Medulla oblongata (tissue), 1 donor: ENCODE results near the gene ARL6IP4.
A peak's percentile ranks its signal among the peaks of the same experiment; 100 is the strongest.

Experiments used
- DNase-seq: peaks from one replicate; pipeline ENCODE4 v3.0.0-alpha.2; 2015; ENCODE audit errors: extremely low spot score

Gene ARL6IP4

DNA sequence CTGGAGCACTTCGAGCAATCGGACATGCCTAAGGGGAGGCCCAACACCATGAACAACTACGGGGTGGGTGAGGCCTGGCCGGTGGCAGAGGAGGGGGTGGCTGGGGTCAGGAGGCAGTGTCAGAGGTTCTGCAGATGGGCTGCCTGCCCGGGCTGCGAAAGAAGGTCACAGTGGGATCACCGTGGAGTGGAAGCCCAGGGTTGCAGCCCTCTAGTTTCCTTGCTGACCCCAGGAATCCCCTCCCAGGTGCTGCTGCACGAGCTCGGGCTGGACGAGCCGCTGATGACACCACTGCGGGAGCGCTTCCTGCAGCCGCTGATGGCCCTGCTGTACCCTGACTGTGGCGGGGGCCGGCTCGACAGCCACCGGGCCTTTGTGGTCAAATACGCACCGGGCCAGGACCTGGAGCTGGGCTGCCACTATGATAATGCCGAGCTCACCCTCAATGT, 1.9 kb upstream of the ARL6IP4 start:
- no peak for DNase-seq

DNA sequence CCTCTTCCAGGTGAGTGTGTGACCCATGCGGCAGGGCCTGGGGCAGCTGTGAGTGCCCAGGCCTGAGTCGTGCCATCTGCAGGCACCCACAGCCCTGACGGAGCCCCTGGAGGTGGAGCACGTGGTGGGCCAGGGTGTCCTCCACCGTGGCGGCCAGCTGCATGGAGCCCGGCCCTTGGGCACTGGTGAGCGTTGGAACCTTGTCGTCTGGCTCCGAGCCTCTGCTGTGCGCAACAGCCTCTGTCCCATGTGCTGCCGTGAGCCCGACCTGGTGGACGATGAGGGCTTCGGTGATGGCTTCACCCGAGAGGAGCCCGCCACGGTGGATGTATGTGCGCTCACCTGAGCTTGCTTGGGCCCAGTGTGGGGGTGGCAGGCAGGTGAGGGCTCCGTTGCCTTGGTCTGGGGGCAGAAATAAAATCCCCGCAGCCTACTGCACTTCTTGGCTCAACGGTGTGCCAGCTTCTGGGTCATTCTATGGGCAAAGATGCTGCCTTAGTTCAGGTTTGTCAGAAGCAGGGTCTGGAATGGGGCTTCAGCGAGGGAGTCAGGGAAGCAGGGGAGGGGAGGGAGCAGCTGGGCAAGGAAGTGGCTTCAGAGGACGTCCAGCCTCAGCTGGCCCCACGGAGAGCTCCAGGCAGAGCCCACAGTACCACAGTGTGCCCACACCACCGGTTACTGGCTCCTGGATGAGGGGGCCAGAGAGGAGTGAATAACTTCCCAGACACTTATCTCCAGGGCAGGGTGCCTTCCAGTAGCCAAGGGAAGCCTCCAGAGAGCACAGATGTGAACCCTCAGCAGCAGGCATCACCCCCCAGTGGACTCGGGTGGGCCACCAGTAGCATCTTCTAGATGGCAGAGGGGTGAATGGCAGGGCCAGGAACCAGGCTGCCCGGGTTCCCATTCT, 1.2 kb upstream of the ARL6IP4 start:
- DNase-seq, result no peak

DNA sequence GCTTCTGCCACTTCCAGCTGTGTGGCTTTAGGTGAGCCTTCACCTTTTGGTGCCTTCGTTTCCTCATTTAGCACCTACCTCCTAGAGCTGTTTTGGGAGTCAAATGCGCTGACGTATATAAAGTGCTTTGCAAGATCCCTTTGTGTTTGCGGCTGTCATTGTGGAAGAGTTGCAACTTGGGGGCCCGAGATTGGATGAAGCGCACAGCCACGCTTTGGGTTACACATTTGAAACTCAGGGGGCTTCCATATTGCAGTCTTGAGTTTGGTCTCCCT, 636 bp upstream of the ARL6IP4 start:
- DNase-seq, result no peak

DNA sequence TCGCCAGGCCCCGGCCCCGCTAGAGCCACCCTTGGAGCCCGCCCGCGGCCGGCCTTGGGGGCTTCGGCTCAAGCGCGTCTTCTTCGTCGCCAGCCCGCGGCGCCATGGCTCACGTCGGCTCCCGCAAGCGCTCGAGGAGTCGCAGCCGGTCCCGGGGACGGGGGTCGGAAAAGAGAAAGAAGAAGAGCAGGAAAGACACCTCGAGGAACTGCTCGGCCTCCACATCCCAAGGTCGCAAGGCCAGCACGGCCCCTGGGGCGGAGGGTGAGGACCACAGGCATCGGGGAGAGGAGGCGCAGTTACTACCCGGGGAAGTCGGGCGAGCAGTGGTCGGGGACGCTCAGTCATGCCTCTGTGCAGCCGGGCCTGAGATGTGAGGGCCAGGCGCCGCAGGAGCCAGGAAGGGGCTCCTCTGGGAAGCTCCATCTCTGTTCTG, 573 bp downstream of the ARL6IP4 start:
- DNase-seq, result no peak

DNA sequence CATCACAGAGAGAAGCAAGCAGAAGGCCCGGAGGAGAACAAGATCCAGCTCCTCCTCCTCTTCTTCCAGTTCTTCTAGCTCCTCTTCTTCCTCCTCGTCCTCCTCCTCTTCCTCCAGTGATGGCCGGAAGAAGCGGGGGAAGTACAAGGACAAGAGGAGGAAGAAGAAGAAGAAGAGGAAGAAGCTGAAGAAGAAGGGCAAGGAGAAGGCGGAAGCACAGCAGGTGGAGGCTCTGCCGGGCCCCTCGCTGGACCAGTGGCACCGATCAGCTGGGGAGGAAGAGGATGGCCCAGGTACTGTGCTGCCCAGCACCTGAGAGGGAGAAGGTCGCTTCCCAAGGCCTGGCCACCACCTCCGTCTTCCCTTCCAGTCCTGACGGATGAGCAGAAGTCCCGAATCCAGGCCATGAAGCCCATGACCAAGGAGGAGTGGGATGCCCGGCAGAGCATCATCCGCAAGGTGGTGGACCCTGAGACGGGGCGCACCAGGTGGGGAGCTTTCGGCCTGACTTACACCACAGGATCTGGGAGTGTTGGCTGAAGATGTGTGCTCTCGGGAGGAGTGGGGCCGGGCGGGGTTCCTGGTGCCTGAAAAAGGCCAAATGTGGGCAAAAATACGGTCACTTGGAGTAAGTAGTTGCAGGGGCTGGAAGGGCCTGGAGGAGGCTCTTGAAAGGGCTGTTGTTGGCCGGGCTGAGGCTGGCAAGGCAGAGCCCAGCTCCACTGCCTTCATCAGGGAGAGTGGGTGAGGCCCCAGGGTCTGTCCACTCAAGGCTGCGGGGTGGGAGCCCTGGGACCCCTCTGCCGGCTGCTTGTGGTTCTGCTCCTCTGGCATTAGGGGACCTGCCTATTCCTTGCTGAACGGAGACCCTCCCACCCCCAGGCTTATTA, 1.4 kb downstream of the ARL6IP4 start:
- DNase-seq, result no peak

DNA sequence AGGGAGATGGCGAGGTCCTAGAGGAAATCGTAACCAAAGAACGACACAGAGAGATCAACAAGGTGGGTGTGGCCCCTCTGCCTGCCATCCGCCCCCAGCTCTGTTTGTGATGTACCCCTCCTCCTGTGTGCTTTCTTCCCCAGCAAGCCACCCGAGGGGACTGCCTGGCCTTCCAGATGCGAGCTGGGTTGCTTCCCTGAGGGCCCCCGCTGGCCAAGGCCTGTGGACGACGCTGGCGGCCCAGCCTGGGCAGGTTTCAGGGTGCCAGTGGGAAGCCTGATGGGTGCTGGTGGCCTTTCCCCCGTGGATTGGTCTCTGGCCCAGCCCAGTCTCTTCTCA, 2.0 kb downstream of the ARL6IP4 start:
- DNase-seq, result no peak

DNA sequence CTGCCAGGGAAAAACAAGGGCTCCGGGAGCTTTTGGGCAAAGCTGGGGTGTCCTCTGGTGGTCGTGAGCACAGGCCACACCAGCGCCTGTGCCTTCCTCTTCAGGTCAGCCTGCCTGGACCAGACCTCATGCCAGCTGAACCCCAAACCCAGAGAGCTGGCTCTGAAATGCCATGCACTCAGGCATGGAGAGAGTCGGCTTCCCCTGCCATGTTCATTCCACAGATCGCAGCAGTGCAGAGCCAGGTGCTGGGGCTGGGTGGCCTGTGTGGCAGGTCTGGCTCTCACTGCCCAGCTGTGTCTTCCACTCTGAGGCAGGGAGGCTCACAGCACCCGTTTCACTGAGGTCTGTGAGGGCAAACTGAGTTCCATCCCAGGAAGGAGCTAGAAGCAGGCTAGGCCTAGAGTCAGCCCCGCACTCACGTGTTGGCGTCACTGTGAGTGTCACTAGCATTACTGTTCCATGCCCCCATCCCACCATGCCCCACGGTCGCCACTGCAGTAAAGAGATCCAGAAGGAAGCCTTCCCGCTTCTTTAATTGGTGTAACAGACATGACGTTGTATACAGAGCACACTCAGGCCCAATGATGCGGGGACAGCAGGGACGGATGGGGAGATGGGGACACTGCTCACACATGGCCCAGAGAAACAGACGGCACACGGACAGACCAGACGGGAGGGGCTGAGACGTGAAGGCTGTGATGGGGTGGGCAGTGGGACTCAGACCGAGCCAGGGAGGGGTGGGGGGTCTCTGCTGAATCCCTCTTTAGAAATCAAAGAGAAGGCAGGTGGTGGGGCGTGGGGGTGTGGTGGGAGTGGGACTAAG, 2.7 kb downstream of the ARL6IP4 start:
- no peak for DNase-seq

DNA sequence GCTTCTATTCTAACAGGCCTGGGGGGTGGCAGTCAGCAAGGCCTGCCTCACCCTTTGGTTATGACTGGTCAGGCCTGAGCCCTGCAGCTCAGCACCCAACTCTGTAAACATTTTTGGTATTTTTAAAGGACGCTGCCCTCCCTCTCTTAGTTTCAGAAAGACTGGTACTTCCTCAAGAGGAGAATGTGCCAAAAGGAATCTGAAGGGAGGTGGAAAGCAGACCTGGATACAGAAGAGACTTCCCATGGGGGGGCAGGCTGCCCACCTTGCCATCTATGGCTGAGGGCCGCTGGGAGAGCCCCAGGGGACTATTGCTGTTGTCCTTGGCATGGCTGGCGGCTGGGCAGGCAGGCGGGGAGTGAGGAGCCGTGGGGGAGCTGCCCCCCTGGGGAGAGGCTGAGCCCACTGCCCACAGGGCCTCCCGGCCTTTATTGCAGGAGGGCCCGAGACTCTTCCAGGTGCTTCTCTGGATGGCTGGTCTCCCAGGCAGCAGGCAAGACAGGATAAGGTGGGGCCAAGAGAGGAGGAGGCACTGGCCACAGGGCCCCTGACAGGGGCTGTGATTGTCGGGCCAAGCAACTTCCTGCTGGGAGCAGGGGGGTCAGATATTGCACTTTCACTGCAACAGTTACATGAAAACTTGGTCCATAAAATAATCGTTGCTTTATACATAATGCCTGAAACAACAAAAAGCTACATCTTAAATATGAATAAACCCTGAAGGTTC, 3.5 kb downstream of the ARL6IP4 start:
- no peak for DNase-seq

DNA sequence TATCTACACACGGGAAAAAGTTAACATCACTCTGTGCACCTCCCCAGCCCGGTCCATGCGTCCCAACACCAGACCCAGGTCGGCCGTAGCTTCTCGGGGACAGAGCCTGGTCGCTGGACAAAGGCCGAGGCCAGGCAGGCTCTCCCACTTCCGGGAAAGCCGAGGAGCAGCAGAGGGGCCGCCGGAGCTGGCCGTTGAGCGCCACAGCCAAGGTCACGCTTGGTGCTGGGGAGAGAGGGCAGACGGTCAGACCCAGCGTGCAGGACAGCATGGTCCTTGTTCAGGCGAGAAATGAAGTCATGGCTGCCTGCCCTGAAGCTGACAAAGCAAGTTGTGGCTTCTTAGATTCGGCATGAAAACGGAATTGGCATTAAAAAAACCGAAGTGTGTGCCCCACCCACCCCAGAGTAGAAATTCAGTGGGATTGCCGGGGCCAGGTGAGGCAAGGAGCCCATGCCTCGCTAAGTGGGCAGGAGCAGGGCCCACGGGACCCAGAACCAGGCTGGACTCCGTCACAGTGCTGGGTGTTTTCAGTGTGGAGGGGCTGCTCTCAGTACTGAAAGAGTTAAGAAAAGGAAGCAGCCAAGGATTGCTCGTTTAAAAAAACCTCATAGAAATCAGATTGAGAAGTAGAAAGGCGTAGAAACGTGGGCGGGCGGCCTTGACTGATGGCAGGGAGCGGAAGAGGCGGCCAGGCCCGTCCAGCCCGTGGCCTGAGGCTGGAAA, 4.3 kb downstream of the ARL6IP4 start:
- peak; percentile 57 for DNase-seq

DNA sequence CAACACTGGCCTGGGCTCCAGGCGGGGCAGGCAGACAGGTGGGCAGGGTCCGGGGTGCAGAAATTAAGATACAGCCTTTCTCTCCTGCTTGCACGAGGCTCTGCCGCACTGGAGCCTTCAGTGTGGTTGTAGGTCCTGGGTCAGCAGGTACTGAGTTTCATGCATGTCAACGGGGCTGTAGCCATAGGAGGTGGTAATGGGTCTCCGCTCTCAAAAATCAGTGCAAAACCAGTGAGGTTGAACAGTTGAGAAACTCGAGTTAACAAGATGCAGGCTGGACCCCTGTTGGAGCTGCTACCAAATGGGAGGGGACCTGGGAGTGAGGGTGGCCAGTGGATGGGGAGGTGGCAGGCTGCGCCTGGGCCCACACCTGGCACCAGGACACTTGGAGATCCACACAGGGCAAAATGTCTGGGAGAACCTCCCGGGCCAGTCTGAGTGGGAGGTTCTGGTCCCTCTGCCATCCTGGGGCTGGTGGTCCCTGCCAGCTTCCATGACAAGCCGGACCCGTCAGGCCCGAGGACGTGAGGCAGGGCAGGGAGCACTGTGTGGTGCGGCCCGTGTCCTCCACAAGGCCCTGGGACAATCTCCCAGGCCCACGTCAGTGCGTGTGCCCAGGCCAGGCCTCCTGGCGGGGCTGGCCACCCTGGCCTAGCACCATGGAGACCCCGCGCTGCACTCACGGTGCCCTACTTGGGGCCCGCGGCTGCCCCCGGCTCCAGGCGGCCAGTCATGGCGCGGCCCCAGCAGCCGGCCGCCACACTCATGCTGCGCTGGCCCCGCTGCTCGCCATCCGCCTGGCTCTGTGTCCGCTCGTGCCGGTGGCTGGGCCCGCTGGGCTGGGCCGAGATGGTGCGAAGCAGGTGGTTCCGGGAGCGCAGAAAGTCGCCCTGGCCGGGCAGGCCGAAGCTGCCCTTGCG, 5.1 kb downstream of the ARL6IP4 start:
- DNase-seq, result no peak

DNA sequence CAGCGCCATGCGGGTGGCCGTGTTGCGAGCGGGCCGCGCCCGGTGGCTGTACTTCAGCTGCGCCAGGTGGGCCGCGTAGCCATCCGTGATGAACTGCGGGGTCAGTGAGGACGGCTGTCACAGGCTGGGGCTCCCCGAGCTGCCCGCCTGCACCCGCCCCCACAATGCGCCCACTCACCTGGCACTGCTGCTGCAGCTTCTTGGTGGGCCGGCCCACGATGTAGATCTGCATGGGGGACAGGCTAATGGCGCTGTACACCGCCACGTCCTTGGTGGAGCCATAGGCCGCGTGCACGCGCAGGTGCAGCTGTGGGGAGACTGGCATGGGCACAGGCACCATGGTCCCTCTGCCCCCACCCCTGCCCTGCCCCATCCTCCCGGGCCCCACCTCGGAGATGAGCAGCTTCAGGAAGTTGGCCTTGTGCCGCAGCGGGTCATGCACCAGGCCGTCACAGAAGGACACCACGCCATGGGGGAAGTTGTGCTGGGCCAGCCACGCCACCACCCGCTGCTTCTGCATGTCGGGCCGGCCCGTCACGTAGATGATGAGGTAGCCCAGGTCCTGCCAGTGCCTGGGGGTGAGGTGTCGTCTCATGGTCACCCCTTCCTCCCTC, 5.9 kb downstream of the ARL6IP4 start:
- no peak for DNase-seq

DNA sequence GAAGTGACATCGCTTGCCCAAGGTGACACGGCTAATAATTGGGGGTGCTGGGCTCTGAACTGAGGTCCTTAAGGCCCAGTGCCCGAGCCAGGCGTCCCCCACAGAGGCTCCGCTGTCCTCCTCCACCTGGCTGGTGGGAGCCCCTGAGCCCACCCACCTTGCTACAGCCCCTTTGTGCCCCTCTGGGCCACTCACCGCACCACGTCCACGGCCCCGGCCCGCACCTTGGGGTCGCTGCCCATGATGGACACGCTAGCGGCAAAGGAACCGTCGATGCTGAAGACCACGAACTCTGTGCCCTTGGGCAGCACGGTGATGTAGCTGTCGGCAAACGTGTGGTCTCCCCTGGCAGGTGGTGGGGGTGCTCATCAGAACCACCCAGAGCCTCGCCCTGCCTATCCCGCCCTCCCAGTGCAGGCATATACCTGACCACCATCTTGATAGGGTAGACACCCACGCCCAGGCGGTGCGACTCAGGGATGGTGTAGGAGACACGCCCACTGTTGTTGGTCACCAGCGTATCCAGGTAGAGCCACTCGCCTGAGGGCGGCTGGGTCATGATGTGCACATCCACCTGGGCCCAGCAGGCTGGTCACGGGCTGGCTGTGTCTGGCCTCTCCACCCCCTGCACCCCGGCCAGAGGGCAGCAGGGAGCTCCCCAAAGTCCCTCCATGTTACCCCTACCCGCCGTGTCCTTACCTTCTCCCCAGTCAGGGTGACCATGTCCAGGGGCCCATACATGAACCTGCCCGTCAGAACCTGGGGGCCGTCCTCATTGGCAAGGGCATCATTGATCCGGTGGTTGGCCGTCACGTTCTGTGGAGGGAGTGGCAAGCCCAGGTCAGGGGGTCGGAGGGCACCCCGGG, 6.8 kb downstream of the ARL6IP4 start:
- no peak for DNase-seq

DNA sequence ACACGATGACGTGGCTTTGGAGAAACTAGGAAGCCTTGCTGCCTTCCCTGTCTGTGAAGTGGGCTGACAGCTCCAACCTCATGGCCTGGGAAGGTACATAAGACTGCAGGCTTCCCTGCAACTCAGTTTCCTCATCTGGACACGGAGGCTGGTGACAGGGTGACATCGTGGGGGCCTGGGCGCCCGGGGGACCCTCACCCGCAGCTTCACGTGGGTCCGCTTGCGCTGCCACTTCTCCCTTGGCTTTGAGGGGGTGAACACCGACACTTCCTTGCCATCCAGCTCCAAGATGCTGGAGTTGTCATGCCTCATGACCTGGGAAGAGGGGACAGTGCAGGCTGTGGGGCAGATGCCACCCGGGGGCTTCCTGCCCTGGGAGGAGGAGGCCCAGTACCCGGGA, 7.6 kb downstream of the ARL6IP4 start:
- no peak for DNase-seq

DNA sequence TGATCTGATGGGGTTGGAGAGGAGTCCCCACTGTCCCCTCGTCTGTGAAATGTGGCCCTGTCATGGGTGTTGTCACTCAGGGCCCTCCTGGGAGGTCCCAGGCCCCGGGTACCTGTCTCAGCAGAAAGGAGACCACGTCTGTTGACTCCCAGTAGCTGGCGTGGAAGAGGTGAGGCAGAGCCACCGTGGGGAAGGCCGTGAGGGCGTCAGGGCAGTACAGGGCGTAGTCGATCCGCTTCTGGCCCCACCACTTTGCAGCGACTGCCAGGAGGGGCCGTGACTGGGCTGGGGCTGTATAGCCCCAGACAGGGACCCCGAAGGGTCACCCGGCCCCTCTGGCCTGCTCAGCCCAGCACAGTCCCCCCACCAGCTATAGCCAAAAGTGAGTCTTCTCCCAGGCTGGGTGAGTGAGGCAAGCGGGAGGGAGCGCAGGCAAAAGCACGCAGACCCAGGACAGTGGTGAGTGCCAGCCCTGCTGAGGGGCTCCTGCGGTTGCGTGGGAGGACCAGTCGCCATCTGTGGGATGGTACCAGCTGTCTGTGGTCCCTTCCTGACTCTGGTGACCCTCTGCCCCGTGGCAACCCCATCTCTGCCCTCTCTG, 8.2 kb downstream of the ARL6IP4 start:
- DNase-seq, result no peak

DNA sequence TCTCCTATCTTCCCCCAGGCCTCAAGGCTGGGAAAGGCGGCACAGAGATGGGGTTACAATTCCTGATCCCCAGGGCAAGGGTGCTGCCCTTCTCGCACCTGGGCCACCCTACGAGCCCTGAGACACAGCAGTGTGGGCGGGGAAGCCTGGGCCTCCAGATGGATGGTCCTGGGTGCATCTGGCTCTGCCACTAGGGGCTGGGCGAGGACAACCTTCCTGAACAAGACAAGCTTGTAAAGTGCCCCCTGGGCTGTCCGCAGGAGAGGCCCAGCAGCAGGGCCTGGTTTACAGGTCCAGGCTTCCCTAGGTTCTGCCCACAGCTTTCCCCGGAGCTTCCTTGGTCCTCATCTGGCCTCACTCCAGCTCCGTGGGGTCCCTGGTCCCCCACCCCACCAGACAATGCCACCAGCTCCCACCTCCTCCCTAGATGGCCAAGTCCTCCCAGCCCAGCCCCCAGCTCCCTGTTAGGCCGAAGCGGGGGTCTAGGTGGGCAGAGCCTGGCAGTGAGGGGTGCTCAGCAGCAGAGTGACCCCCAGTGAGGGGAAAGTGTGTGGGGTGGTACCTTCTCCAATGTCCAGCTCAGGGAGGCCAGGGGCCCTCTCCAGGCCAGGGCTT, 8.9 kb downstream of the ARL6IP4 start:
- no peak for DNase-seq

DNA sequence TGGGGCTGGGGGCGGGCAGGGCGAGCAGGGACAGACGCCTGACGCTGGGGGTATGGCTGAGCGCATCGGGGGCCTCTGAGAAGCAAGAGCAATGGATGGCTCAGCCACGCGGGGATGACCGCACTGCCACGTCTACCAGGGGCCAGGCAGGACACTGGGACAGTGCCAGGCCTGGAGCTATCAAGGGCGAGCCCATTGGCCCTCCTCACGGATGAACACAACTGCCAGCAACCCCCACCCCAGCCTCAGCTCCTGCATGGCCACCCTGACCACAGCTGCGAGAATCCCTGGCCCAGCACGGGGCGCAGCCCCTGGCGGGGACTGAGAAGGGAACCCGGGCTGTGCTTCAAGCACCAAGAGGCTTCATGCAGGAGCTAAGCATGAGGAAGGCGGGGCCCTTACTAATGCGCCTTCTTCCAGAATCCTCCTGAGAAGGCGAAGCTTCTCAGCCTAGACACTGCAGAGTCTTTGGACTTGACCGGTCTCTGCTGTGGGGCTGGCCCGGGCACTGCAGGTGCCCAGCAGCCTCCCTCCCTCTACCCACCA, 9.5 kb downstream of the ARL6IP4 start:
- DNase-seq, result no peak

DNA sequence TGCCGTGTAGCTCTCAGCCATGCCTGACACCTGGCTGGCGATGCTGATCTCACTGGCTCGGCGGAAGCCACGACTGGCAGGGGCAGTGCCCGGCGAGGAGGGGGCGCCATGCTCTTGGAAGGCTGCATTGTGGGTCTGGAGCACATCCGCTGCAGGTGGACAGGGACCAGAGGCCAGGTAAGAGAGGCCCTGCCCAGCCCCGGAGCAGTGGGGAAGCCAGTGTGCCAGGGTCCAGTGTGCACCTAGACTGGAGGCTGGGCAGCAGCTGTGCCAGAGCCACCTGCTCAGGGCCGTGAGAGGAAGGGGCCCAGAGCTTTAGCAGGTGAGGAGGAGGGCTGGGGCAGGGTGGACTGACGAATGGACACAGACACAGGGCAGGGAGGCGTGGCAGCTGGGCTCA, 10.1 kb downstream of the ARL6IP4 start:
- DNase-seq, result no peak
